NCI-H526 (cell line): Measurements from ENCODE around the gene CCL7.

ENCODE experiments used
- DNase-seq, 2 experiments: peaks; one replicate each; lab custom pipeline; 2025; lab: John Stamatoyannopoulos, UW

Gene CCL7

GRCh38 chr17:34287875-34288274, 17.9 kb downstream of the CCL7 start:
- no peak for DNase-seq

- no peak for DNase-seq
Observed at GRCh38 chr17:34290586-34290985, 20.6 kb downstream of the CCL7 start.

GRCh38 chr17:34291721-34292348, 21.8 kb downstream of the CCL7 start:
- no peak for DNase-seq

- no peak for DNase-seq
Observed at GRCh38 chr17:34299027-34299426, 29.0 kb downstream of the CCL7 start.

GRCh38 chr17:34299956-34300577, 30.0 kb downstream of the CCL7 start:
- DNase-seq: peak; percentile 23 to 32

- DNase-seq: no peak
Observed at GRCh38 chr17:34300652-34301370, 30.8 kb downstream of the CCL7 start.

GRCh38 chr17:34301986-34302385, 32.0 kb downstream of the CCL7 start:
- no peak for DNase-seq

- DNase-seq: no peak
Observed at GRCh38 chr17:34302636-34303035, 32.6 kb downstream of the CCL7 start.

GRCh38 chr17:34303606-34304005, 33.6 kb downstream of the CCL7 start:
- no peak for DNase-seq

GRCh38 chr17:34305061-34305460, 35.0 kb downstream of the CCL7 start:
- DNase-seq: no peak

GRCh38 chr17:34305606-34306005, 35.6 kb downstream of the CCL7 start:
- DNase-seq: no peak

GRCh38 chr17:34306466-34306865, 36.4 kb downstream of the CCL7 start:
- peak in 1 of 2 experiments; percentile 15 for DNase-seq

- DNase-seq: no peak
Observed at GRCh38 chr17:34307110-34307509, 37.1 kb downstream of the CCL7 start.

GRCh38 chr17:34308371-34308770, 38.4 kb downstream of the CCL7 start:
- DNase-seq: no peak

GRCh38 chr17:34311291-34311690, 41.3 kb downstream of the CCL7 start:
- no peak for DNase-seq

- no peak for DNase-seq
Observed at GRCh38 chr17:34312080-34312479, 42.1 kb downstream of the CCL7 start.

GRCh38 chr17:34313164-34313563, 43.1 kb downstream of the CCL7 start:
- DNase-seq: no peak

GRCh38 chr17:34314279-34314678, 44.3 kb downstream of the CCL7 start:
- no peak for DNase-seq

GRCh38 chr17:34318474-34318873, 48.5 kb downstream of the CCL7 start:
- peak in 1 of 2 experiments; percentile 25 for DNase-seq

GRCh38 chr17:34319039-34319483, 49.0 kb downstream of the CCL7 start, which contains the start of gene CCL8:
Gene CCL8 (plus strand): TSS chr17:34319435. CDS start chr17:34319502, 67 bp downstream.
- DNase-seq: no peak
